ENCODE data around the gene UTF1.

The UTF1 gene

GRCh38 chr10:133230044-133230361 is at the start of gene UTF1:
Gene UTF1 (plus strand): TSS chr10:133230217. CDS start chr10:133230289, 72 bp downstream.
- no peak for DNase-seq

GRCh38 chr10:133180965-133181639 is 48.9 kb upstream of the UTF1 start:
- DNase-seq = no peak

GRCh38 chr10:133182190-133182589 is 47.8 kb upstream of the UTF1 start:
- DNase-seq = no peak

GRCh38 chr10:133182791-133183645 is 47.0 kb upstream of the UTF1 start:
- DNase-seq = no peak

- DNase-seq = no peak
Measured at GRCh38 chr10:133183646-133184378, 46.2 kb upstream of the UTF1 start.

- no peak for DNase-seq
Measured at GRCh38 chr10:133184591-133185244, 45.3 kb upstream of the UTF1 start.

- no peak for DNase-seq
Measured at GRCh38 chr10:133185421-133185820, 44.6 kb upstream of the UTF1 start.

GRCh38 chr10:133185916-133186315 is 44.1 kb upstream of the UTF1 start:
- no peak for DNase-seq

GRCh38 chr10:133186416-133187090 is 43.5 kb upstream of the UTF1 start:
- no peak for DNase-seq

GRCh38 chr10:133187091-133187905 is 42.7 kb upstream of the UTF1 start:
- DNase-seq = no peak

- DNase-seq = no peak
Measured at GRCh38 chr10:133187906-133188681, 41.9 kb upstream of the UTF1 start.

GRCh38 chr10:133189256-133189655 is 40.8 kb upstream of the UTF1 start:
- no peak for DNase-seq

- DNase-seq = no peak
Measured at GRCh38 chr10:133189726-133190125, 40.3 kb upstream of the UTF1 start.

GRCh38 chr10:133190225-133190624 is 39.8 kb upstream of the UTF1 start:
- no peak for DNase-seq

- DNase-seq = no peak
Measured at GRCh38 chr10:133191651-133192050, 38.4 kb upstream of the UTF1 start.

GRCh38 chr10:133194151-133194550 is 35.9 kb upstream of the UTF1 start:
- no peak for DNase-seq

GRCh38 chr10:133195096-133195495 is 34.9 kb upstream of the UTF1 start:
- DNase-seq = no peak

- no peak for DNase-seq
Measured at GRCh38 chr10:133195611-133196010, 34.4 kb upstream of the UTF1 start.

- no peak for DNase-seq
Measured at GRCh38 chr10:133196221-133196915, 33.6 kb upstream of the UTF1 start.
